GM18873 (cell line): ENCODE measurements around the gene TAF10.

ENCODE experiments used
- ATAC-seq: cut with Tn5 transposase; IDR thresholded peaks from one replicate; pipeline ENCODE4 v1.9.1; 2021; ENCODE audit warnings: mild to moderate bottlenecking, moderate library complexity, moderate number of reproducible peaks; ENCODE audit not compliant: unreplicated experiment, low FRiP score

The TAF10 gene

DNA sequence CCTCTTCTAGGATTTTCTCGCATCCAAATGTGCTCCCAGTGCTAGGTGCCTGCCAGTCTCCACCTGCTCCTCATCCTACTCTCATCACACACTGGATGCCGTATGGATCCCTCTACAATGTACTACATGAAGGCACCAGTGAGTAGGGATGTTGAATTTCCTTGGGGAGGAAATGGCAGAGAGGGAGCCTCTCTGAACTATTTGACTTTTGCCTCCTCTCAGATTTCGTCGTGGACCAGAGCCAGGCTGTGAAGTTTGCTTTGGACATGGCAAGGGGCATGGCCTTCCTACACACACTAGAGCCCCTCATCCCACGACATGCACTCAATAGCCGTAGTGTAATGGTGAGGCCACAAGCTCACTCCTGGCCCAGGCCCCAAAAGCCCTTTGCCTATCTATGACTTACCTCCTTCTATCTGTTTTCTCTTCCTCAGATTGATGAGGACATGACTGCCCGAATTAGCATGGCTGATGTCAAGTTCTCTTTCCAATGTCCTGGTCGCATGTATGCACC is 2.5 kb downstream of the TAF10 start:
- ATAC-seq: no peak

DNA sequence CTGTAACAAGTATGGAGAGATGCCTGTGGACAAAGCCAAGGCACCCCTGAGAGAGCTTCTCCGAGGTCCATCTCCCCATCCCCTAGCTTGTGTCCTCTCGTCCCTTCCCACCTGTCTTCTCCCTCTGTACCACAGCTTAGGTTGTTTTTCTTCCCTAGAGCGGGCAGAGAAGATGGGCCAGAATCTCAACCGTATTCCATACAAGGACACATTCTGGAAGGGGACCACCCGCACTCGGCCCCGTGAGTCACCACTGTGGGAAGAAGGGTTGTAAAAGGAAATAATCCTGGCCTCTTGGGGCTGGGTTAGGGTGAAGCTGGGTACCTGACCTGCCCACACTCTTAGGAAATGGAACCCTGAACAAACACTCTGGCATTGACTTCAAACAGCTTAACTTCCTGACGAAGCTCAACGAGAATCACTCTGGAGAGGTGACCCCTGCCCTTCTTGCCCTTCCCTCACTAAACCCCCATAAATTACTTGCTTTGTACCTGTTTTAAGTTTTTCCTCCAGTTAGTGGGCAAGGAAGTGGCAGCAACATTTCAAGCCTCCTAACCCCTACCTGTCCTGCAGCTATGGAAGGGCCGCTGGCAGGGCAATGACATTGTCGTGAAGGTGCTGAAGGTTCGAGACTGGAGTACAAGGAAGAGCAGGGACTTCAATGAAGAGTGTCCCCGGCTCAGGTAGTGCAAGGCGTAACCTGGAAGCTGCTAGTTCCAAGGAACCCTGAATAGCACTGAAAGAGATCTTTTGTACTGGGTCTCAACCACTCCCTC is 3.1 kb downstream of the TAF10 start:
- no peak for ATAC-seq

DNA sequence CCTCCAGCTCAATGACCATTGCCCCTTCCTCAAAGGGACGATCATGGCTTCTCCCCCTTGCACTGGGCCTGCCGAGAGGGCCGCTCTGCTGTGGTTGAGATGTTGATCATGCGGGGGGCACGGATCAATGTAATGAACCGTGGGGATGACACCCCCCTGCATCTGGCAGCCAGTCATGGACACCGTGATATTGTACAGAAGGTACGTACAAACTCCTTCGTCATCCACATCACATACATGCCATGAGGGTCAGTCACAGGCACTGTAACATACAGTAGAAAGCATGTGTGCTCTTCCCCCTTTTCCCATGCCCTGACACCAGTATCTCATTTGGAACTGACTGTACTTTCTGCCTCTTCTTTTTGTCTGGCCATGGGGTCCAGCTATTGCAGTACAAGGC is 4.0 kb downstream of the TAF10 start:
- ATAC-seq: no peak

DNA sequence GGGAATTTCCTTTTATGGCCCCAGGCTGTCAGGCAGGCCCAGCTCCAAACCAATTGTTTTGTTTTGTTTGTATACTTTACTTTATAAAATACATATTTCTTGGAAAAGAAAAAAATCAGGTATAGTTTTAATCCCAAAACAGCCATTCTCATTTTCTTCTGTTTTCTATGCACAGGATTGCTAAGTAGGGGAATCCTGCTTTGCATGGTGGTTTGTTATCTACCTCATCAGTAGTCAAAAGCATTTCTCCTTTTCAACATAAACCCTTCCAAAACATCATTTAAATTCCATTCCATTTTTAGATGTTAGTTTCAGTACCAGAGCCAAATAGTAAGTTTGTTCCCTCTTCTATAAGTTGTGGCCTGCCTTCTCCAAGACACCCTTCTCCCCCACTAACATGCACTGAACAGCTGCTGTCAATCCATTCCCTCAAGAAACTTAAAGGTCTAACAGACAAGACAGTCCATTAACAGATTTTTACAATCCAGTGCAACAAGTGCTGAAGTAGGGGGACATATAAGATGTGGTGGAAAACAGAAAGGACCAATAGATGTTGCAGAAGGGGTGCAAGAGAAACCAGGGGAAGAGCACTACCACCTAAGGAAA is 4.7 kb downstream of the TAF10 start:
- no peak for ATAC-seq

DNA sequence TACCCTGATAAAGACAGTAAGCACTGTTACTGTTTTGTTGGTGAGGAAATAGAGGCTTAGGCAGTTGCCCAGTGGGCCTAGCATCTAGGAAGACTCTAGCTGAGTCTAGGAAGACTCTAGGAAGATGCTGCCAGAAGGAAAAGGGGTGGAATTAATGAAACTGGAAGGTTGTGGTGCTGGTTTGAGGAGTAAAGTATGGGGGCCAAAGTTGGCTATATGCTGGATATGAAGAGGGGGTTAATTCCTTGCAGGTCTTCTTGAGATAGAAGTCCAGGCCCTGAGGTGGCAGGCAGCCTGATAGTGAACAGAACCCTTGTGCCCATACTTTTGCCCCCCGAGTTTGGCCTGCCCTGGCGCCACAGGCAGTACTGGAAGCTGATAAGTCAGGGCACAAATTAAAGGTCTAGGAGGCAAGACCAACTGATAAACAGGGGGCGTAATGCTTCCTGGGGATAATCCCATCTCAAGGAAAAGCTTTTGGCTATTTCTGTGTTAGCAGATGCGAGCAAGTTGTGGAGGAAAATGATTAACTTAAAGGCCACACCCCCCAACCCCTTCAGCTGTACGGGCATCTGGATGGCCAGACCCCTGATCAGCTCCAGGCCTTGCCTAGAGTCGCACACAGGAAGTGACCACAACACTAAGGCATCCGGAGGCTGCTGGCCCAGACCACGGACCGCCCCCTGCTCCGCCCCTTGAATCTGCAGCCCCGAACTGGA is 5.4 kb downstream of the TAF10 start:
- peak; percentile 50 for ATAC-seq

DNA sequence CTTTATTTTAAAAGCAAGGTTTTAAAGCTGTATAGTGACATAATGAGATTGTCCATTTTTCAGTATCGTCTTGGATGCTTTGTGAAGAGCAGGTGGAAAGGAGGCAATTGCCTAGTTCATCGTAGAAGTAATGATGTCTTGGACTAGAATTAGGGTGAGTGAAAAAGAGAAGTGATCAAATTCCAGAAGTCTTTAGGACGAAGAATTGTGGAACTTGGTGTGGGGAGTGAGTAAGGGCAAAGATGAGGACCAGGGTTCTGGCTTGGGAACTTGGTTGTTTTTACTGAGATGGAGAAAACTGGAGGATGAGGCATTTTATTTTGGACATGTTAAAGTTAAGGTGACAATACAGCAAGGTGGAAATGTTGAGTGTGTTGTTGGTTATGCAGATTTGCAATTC is 7.2 kb downstream of the TAF10 start:
- ATAC-seq: no peak

DNA sequence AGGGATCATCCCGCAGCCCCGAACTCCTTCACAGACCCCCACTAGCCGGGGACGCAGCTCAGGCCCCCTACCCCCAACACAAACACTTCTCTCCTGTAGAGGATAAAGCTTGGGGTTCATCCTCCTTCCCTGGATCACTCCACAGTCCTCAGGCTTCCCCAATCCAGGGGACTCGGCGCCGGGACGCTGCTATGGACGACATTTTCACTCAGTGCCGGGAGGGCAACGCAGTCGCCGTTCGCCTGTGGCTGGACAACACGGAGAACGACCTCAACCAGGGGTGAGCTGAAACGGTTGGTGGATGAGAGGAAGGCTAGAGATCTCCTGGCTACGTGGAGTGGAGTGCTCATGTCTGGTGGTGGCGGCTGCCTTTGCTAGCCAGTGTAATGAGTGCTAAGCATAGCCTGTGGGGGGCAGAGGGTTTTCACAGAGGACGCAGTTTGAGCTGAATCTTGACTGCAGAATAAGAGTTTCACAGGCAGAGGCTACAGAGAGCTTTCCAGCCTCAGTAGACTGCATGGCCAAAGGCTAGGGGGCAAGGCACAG is 7.9 kb downstream of the TAF10 start:
- peak; percentile 36 for ATAC-seq

DNA sequence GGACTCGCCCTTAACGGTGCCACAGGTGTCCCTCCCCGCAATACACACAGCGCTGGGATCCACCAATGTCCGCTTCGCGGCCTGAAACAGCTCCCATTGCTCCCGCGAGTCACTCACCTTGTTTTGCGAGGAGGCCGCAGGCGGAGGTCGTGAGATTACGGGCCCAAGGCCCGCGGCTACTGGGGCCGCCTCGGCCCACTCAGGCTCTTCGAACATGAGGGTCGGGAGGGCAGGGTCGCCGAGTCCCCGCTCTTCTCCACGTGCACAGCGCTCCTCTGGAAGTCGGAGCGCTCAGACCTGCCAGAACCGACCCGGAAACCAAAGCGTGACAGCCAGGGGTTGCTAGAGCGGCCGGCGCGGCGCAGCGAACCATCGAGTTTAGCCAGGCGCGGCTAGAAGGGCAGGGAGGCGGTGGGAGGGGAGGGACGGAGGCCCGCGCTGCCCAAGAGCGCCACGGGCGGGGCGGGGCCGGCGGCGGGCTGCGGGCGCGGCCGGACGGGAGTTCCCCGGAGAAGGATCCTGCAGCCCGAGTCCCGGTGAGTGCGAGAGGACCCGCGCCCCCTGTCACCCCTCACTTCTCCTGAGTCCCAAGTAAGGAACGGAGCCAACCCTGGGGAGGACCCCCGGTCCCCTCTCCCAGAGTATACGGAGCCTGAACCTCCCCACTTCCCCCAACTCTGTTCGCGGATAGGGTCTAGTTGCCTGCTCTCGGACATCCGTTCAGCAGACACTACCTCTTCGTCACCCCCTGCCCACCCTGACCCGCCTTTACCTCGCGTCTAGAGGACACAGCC is 8.5 kb downstream of the TAF10 start, which contains the start of the genes ILK and RRP8:
TSS of gene ILK (plus strand) at position 488 of the 794 bp plus-strand sequence. CDS start 498 bp downstream, outside the sequence.
TSS of gene RRP8 (minus strand) at position 330 of the 794 bp plus-strand sequence. CDS start at position 216, 114 bp downstream.
- ATAC-seq: peak; percentile 50

DNA sequence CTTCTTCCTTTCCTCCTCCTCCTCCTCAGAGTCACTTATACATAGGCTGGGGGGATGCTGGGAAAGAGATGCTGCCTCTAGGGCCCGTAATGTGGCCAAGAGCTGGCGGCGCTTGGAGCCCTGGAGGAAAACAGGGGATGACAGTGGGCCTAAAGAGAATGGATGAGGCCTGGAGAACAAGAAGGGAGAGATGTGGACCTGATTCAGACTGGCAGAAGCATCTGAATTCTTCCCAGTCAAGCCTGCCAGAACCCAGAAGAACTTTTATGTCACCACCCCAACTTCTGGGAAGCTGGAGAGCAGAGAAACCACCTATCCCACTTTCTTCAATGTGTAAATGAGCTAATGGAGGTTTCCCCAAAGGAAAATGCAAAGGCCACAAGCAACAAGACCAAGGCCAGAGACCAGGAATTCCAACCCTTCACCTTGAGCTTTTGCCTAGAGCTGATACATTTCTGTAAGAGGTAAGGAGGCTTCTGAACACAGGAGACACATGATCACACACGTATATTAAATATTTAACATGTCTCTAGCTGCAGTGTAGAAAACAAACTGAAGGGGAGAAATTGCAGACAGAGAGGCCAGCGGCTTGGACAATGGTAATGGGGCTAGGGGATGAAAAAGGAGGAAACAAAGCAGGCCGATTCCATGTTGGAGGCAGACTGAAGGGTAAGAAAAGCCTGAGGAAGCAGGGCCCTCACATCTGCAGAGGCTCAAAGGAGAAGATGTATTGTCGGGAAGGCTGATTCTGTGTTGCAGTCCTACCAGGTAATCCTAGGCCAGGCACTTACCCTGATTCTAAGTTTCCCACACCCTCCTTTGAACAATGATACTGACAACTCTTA is 9.7 kb downstream of the TAF10 start:
- ATAC-seq: no peak

DNA sequence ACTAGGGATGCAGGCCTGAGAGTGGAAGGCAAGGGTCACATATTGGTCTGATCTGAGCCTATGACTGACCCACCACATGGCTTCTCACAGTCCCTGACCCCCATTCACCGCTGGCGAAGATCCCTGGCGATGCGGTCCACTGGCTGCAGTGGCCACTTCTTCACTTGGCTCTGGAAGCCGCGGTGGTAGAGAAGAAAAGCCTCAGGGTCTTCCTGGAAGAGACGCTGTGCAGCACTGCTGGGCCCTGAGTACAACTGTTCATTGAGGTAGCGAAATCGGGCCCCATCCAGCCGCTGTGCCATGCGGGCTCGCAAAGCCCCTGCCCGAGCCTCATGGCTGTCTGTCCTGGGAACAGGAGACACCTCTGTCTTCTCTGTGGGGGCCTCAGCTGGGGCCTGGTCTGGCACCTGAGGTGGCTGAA is 11.0 kb downstream of the TAF10 start:
- no peak for ATAC-seq

DNA sequence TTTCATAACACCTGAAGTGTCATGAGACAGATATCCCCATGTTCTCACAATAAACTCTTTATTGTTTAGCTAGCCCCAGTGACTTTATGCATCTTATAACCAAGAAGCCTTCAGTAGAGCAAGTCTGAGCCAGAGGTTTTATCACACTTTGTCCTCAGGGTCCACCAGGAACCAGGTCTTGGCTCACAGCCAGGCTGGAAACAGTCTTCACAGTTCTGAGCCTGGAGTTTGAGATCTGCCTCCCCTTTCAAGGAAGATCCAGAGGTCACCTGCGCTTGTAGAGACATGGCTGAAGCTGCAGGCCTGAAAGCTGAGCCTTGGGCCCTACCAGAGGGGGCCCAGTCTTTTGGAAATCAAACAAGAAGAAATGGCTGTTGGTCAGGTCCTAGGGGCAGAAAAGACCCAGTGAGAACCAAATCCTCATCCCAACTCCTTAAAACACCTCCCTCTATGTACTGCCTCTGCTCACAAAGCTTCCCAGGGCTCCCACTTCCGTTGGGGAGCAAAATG is 12.1 kb downstream of the TAF10 start:
- ATAC-seq: no peak

DNA sequence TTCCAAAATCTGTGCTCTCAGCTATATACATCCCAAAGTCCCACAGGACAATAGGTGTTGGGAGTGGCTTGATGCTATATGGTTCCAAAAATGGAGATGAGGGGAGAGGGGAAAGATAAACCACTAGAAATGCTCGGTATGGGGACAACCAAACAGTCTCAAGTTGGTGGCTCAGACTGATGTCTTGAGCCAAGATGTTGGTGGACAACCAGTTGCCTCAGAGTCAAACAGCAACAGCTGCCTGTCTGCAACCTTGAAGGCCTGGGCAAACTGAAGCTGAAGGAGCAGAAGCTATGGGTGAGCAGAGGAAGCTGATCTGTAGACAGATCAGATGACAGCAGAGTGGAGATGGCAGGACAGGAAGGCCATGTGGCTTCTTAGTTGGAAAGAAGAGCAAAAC is 12.6 kb downstream of the TAF10 start:
- no peak for ATAC-seq

DNA sequence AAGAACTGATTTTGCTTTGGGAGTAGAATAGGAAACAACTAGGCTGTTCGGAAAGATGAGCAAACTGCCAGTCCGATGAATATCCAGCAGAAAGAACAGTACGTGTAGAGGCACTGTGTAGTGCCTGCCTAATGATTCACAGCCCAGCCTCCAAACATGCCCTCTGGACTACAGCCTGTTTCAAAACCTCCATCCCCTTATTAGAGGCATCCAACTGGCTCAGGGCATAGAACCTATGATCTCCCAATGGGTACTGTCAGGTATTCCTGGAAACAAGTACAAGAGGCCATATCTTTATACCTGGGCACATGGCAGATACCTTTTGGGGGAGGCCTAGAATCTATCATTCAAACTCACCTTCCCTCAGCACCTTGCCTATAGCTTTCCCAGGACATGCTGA is 13.5 kb downstream of the TAF10 start:
- no peak for ATAC-seq

DNA sequence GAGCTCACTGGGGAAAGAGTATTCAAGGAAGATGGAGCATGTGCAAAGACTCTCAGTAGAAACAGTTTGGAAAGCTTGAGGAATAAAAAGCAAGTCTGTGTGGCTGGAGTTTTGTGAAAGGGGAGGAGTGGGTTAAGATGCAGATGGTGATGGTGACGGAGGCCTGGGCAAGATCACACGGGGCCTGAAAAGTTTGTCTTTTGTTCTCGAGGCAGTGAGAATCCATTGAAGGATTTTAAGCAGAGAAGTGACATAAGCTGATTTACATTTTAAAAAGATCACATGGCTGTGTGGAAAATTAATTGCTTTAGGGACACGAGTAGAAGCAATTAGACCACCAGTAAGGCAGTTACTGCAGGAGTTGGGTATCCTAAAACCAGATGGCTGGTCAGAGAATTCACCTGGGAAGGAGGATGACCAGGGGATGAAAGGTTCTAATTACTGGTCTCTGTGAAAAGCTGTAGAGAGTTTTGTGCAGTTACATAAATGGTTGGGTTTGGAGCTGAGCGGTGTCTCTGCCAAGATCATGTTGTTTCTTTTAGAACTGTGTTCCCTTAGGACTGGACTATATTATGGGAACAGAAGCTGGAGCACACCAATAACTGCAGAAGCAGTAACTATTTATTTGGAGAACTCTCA is 15.7 kb downstream of the TAF10 start:
- no peak for ATAC-seq

DNA sequence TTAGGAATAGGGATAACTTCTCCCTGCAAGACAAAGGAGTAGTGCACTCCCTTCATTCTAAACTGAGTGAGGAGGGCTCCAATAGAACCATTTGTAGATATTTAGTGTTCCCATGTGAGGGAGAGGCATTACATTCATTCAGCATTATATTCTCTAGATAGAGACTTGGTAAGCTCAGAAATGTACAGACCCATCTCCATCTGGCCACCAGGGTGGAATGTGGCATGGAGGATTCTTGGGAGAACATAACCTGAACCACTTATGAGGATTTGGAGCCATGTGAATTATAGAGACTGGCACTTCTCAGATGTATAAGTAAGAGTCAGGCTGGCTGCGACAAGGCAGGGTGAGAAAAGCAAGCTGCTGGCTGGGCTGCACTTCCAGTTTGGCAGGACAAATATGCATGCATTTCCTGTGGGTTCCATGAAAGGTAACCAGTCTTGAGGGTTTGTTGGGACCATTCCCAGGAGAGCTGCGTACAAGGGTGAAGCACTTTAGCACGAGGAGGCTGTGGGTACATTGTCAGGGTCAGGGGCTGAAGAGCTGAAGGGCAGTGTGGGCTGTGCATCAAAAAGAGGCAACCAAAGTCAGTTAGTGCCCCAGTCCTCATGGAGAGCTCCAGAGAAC is 17.8 kb downstream of the TAF10 start:
- no peak for ATAC-seq

DNA sequence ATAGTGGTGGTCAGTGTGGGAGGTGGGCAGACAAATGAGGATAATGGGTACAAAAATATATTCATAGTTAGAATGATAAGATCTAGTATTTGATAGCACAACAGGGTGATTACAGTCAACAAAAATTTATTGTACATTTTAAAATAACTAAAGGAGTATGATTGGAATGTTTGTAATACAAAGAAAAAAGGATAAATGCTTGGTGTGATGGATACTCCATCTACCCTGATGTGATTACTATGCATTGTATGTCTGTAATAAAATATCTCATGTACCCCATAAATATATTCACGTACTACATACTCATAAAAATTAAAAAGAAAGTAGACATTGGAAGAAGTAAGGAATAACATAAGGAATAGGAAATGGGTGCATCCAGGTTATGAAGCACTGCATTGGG is 24.0 kb downstream of the TAF10 start:
- no peak for ATAC-seq

DNA sequence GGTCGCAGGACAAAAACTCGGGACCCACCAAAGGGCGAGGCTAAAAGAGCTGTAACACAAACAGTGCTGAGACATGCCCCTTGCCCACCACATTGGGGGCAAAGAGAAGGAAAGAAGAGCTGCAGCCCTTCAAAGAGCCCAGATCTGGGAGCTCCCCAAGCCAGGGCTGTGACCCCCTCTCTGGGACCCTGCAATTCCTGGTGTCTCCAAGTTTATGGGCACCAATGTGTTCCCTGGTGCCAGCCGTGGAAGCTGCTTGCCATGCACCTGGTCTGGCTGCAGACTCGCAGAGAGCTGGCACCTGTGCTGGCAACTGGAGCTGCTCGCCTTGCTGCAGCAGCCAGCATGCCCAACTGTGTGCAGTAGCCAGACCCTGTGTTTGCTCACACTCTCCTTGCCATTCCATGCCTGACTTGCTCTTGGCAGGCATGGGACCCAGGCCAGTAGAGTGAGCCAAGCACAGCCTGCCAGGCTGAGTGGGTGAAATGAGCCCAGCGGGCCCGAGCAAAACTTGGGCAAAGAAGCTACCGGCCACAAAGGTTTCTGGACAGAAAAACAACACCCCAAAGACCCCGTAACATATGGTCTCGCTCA is 24.6 kb downstream of the TAF10 start:
- ATAC-seq: no peak
